ENCODE measurements around the gene KLF11. TPM values are rescaled to one million over a fixed set of nuclear protein-coding genes. Genes with fewer than 3 reads are reported as not detected.

KLF11 gene
- total RNA-seq, 2 experiments from 2014 or later = 7.2 to 8.6 TPM

DNA sequence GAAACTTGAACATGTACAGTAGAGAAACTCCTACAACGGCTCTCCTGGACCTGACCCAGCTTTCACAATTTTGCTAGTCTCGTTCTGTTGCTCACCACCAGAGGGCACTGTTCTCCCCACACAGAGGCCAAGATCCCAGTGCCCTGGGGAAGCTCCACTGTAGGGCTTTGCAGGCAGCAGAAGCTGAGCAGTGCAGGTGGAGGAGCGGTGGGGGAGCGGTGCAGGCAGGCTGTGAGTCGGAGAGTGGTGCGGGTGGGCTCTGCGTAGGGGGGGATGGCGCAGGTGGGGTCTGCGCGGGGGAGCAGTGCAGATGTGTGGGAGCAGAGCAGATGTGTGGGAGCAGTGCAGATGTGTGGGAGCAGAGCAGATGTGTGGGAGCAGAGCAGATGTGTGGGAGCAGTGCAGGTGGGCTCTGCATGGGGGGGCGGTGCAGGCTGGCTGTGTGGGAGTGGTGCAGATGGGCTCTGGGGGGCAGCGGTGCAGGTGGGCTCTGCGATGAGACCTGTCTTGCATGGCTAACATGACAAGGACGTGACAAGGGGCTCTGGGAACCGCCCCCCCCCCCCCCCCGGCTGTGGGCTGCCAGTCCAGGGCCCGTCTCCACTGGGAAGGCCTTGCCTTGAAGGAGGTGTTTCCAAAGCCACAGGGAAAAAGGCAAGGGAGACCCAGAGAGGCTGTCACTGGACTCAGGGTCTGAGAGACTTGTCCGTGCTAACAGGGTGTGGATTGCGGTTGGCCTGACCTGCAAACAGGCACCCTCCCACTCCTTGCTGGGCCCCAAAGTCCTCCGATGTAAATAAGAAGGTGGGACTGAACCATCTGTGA lies 29.5 kb downstream of the KLF11 start:
- CTCF ChIA-PET = interaction anchor here (0.6 to 5.4 kb wide), 32 partner anchors 9 to 373 kb away, joined by 3 to 39 read pairs (median 5); no protein-coding TSS in a partner anchor
- H3K27me3 Mint-ChIP-seq = peaks cover 49% of the 10 kb centered on the region

DNA sequence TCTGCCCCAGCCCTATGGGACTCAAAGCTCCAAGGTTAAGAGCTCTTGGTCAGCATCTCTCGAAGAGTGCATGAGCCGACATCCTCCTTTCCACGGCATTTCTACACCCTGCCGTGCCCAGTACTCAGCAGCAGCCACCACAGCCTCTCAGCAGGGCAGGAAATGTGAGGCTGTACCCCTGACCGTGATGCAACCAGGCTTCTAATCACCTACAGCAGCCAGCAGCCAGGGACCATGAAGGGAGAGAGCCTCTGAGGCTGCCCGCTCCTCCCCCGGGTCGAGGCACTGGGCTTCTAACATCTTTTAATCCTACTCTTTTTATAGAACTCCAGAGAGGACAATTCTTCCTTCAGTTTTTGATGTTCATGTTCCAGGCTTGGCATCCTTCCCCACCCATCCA lies 30.4 kb downstream of the KLF11 start:
- POLR2A ChIA-PET = no interaction called here
- no peak for DNase-seq
- CTCF ChIA-PET = interaction anchor here (0.7 to 5.4 kb wide), 8 partner anchors 12 to 362 kb away, joined by 3 to 39 read pairs (median 12); no protein-coding TSS in a partner anchor

More for the DNA sequence above, 29.5 kb downstream of the KLF11 start:
- Mint-ChIP-seq H3K4me3 (no peak overlapping the region), H3K36me3 (ENCODE audit: low read depth) (no peaks in the 10 kb centered on the region), H3K27ac (no peak overlapping the region), H3K4me1 (peaks cover 6% of the 10 kb centered on the region), H3K9me3 (peaks cover 2% of the 10 kb centered on the region)
- DNase-seq = peak; percentile 89
- POLR2A ChIA-PET = interaction anchor here (1.2 kb wide), 1 partner anchor 362 kb away, joined by 3 read pairs; no protein-coding TSS in a partner anchor

GRCh38 chr2:10075101-10075500 lies 31.8 kb downstream of the KLF11 start:
- Mint-ChIP-seq H3K9me3 (no peaks in the 10 kb centered on the region), H3K36me3 (ENCODE audit: low read depth) (peaks cover 1% of the 10 kb centered on the region), H3K27ac (no peak overlapping the region), H3K27me3 (peaks cover 63% of the 10 kb centered on the region), H3K4me1 (peaks cover 13% of the 10 kb centered on the region), H3K4me3 (no peak overlapping the region)
- ChIA-PET CTCF (interaction anchor here (0.6 to 5.4 kb wide), 3 partner anchors 17 to 360 kb away, joined by 4 to 39 read pairs (median 4); no protein-coding TSS in a partner anchor), POLR2A (interaction anchor here (0.6 kb wide), 1 partner anchor 26 kb away, joined by 4 read pairs; no protein-coding TSS in a partner anchor)
- no peak for DNase-seq

More for the DNA sequence above, 30.4 kb downstream of the KLF11 start:
- Mint-ChIP-seq H3K4me1 (peaks cover 8% of the 10 kb centered on the region), H3K36me3 (ENCODE audit: low read depth) (no peaks in the 10 kb centered on the region), H3K27ac (no peak overlapping the region), H3K27me3 (peaks cover 57% of the 10 kb centered on the region), H3K9me3 (no peaks in the 10 kb centered on the region), H3K4me3 (no peak overlapping the region)

DNA sequence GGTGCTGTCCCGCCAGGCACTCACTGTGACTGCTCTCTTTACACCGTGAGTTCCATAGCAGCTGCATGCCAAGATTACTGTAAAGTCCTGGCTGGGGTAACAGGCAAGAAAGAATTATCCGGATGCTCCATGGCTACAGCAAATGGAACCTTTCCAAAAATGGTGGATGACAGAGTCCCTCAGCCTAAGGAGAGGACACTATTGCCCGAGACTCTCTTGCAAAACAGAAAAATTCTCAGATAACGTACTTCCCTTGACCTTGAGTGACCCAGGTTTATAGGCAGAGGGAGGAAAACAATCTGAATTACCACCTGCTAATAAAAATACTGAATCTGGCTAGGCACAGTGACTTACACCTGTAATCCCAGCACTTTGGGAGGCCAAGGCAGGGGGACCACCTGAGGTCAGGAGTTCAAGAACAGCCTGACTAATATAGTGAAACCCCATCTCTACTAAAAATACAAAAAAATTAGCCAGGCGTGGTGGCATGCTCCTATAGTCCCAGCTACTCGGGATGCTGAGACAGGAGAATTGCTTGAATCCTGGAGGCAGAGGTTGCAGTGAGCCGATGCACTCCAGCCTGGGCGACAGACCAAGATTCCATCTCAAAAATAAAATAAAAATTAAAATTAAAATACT lies 32.3 kb downstream of the KLF11 start:
- Mint-ChIP-seq H3K4me3 (no peak overlapping the region), H3K4me1 (peaks cover 13% of the 10 kb centered on the region), H3K27ac (no peak overlapping the region), H3K27me3 (peaks cover 64% of the 10 kb centered on the region), H3K9me3 (no peaks in the 10 kb centered on the region), H3K36me3 (ENCODE audit: low read depth) (peaks cover 1% of the 10 kb centered on the region)
- no peak for DNase-seq
- CTCF ChIA-PET = interaction anchor here (0.5 to 0.6 kb wide), 2 partner anchors 92 to 611 kb away, joined by 3 to 4 read pairs; no protein-coding TSS in a partner anchor
- POLR2A ChIA-PET = interaction anchor here (0.6 kb wide), 1 partner anchor 26 kb away, joined by 4 read pairs; no protein-coding TSS in a partner anchor

DNA sequence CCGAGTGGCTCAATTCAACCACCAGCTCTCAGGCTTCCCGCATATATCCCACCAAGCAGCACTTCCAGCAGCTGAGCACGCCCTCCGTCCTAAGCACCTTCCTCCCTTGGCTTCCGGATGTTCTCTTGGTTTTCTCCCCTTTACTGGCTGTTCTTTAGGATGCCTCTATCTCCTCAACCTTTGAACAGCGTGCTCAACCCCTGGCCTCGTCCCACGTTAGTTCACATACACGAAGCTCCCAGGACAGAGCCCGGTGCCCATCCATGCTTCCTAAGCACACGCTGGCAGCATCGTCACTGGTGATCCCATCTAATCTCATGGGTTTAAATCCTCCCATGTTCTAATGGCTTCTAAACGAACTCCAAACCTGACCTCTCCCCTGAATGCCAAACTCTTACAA lies 33.2 kb downstream of the KLF11 start:
- Mint-ChIP-seq H3K4me3 (no peak overlapping the region), H3K36me3 (ENCODE audit: low read depth) (peaks cover 1% of the 10 kb centered on the region), H3K4me1 (peaks cover 20% of the 10 kb centered on the region), H3K27ac (no peak overlapping the region), H3K27me3 (peaks cover 71% of the 10 kb centered on the region), H3K9me3 (no peaks in the 10 kb centered on the region)
- ChIA-PET POLR2A (no interaction called here), CTCF (interaction anchor here (1.0 to 1.2 kb wide), 3 partner anchors 9 to 277 kb away, joined by 3 read pairs; no protein-coding TSS in a partner anchor)
- DNase-seq = no peak

DNA sequence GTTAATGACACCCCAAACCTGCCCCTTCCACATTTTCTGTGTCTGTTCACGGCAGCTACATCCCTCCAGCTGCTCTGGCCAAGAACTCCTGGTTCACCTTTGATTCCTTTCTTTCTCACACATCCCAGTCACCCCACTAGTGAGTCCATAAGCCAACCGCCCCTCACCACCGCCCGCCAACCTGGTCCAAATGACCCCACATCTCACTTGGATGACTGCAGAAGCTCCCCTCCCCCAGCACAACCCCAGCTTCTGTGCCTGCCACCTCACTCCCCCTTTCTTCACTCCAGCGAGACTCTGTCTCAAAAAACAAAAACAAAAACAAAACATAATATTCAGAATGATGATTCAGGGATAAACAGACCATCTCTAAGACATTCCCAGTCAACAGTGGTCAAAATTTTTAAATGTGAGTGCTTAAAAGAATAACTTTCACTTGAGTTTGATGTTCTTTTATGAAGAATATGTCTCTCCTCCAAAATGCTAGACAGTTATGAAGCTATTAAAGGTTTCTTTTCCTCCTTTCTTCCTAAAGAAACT lies 33.7 kb downstream of the KLF11 start:
- H3K4me3 Mint-ChIP-seq = no peak overlapping the region
- ChIA-PET POLR2A (no interaction called here), CTCF (interaction anchor here (0.7 to 1.2 kb wide), 4 partner anchors 8 to 277 kb away, joined by 3 read pairs; no protein-coding TSS in a partner anchor)
- no peak overlapping the region for H3K27ac Mint-ChIP-seq
- DNase-seq = no peak
- H3K36me3 Mint-ChIP-seq (ENCODE audit: low read depth) = peaks cover 1% of the 10 kb centered on the region
- peaks cover 74% of the 10 kb centered on the region for H3K27me3 Mint-ChIP-seq
- peaks cover 20% of the 10 kb centered on the region for H3K4me1 Mint-ChIP-seq
- no peaks in the 10 kb centered on the region for H3K9me3 Mint-ChIP-seq

- H3K4me3 Mint-ChIP-seq = no peak overlapping the region
These were observed 34.7 kb downstream of the KLF11 start for GRCh38 chr2:10078001-10078400.

GRCh38 chr2:10078704-10079265 lies 35.4 kb downstream of the KLF11 start:
- CTCF ChIA-PET = interaction anchor here (0.6 to 2.0 kb wide), 9 partner anchors 11 to 356 kb away, joined by 3 to 5 read pairs (median 4); no protein-coding TSS in a partner anchor
- Mint-ChIP-seq H3K9me3 (no peaks in the 10 kb centered on the region), H3K4me3 (peak overlapping the region; percentile 66), H3K36me3 (ENCODE audit: low read depth) (peaks cover 1% of the 10 kb centered on the region), H3K27me3 (peaks cover 81% of the 10 kb centered on the region), H3K27ac (peak overlapping the region; percentile 14), H3K4me1 (peaks cover 18% of the 10 kb centered on the region)
- no peak for DNase-seq
- POLR2A ChIA-PET = no interaction called here

More at GRCh38 chr2:10078001-10078400, 34.7 kb downstream of the KLF11 start:
- Mint-ChIP-seq H3K9me3 (no peaks in the 10 kb centered on the region), H3K4me1 (peaks cover 16% of the 10 kb centered on the region), H3K36me3 (ENCODE audit: low read depth) (peaks cover 1% of the 10 kb centered on the region), H3K27me3 (peaks cover 78% of the 10 kb centered on the region), H3K27ac (no peak overlapping the region)
- POLR2A ChIA-PET = no interaction called here
- CTCF ChIA-PET = interaction anchor here (0.9 to 2.0 kb wide), 3 partner anchors 14 to 46 kb away, joined by 3 to 5 read pairs (median 4); no protein-coding TSS in a partner anchor
- no peak for DNase-seq

DNA sequence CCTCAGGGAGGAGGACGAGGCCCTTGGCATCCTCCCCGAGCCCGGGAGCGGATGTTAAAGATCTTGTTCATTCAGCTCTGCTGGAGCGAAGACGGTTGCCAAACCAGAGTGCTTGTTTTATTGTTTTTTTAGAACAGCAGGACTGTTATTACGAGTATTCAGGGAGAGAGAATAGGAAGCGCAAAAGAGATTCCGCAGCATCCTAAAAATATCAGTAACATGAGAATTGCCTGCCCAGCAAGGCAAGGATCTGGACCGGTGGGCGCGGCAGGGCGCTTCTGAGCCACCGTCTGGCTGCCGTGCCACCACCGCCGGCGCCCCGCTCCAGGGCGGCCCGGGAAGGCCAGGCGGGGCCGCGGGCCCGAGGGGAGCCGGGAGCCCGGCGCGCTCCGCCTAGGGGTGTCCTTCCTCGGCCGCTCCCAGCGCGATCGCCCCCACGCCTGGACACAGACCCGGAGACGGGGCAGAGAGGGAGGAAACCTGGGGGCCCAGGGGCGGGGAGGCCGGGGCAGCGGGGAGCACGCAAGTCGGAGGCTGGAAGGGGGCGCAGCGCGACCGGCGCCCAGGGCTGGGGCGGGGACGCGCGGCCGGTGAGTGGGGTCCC lies 36.0 kb downstream of the KLF11 start:
- no peak for DNase-seq
- POLR2A ChIA-PET = no interaction called here
- Mint-ChIP-seq H3K36me3 (ENCODE audit: low read depth) (peaks cover 1% of the 10 kb centered on the region), H3K27me3 (peaks cover 81% of the 10 kb centered on the region), H3K4me1 (peaks cover 16% of the 10 kb centered on the region), H3K4me3 (peak overlapping the region; percentile 66), H3K27ac (peak overlapping the region; percentile 14), H3K9me3 (no peaks in the 10 kb centered on the region)
- CTCF ChIA-PET = interaction anchor here (0.7 to 2.0 kb wide), 8 partner anchors 11 to 355 kb away, joined by 3 to 5 read pairs (median 4); no protein-coding TSS in a partner anchor

- peak within 1 kb of the TSS; percentile 66 for H3K4me3 Mint-ChIP-seq
- ChIA-PET CTCF (interaction anchor here (1.0 to 2.0 kb wide), 5 partner anchors 12 to 44 kb away, joined by 3 to 6 read pairs (median 4); no protein-coding TSS in a partner anchor), POLR2A (no interaction called here)
- no peaks in the 10 kb centered on the region for H3K9me3 Mint-ChIP-seq
- H3K27me3 Mint-ChIP-seq = peaks cover 81% of the 10 kb centered on the region
- DNase-seq = no peak
- H3K36me3 Mint-ChIP-seq (ENCODE audit: low read depth) = peaks cover 1% of the 10 kb centered on the region
- peaks cover 16% of the 10 kb centered on the region for H3K4me1 Mint-ChIP-seq
- H3K27ac Mint-ChIP-seq = peak within 1 kb of the TSS; percentile 14
These were observed 36.7 kb downstream of the KLF11 start, which contains the start of gene CYS1 for GRCh38 chr2:10079870-10080535. TSS of gene CYS1 (minus strand) at chr2:10080411. CDS start at chr2:10080223, 188 bp downstream.

GRCh38 chr2:10080536-10081304 lies 37.4 kb downstream of the KLF11 start:
- DNase-seq = peak; percentile 50
- peaks cover 1% of the 10 kb centered on the region for H3K36me3 Mint-ChIP-seq (ENCODE audit: low read depth)
- peaks cover 80% of the 10 kb centered on the region for H3K27me3 Mint-ChIP-seq
- POLR2A ChIA-PET = no interaction called here
- no peaks in the 10 kb centered on the region for H3K9me3 Mint-ChIP-seq
- H3K27ac Mint-ChIP-seq = no peak overlapping the region
- peaks cover 16% of the 10 kb centered on the region for H3K4me1 Mint-ChIP-seq
- CTCF ChIA-PET = interaction anchor here (1.7 to 2.0 kb wide), 3 partner anchors 10 to 354 kb away, joined by 3 to 6 read pairs (median 5); no protein-coding TSS in a partner anchor
- peak overlapping the region; percentile 63 for H3K4me3 Mint-ChIP-seq
